ENCODE data around the gene CASD1.

CASD1 gene

GRCh38 chr7:94561841-94562514 is 52.4 kb downstream of the CASD1 start:
- H3K36me3 ChIP-seq (ENCODE audit: control insufficient read depth in 1 of 2, insufficient read depth in 2 of 2, low read length in 2 of 2), result no peaks in the 10 kb centered on the region
- no peak overlapping the region for H3K4me3 ChIP-seq (ENCODE audit: low read depth in 1 of 2, low read length in 2 of 2)
- H3K27ac ChIP-seq (ENCODE audit: low read length), result no peak overlapping the region
- no peaks in the 10 kb centered on the region for H3K27me3 ChIP-seq (ENCODE audit: low read depth, low read length)
- no peaks in the 10 kb centered on the region for H3K4me1 ChIP-seq (ENCODE audit: control insufficient read depth in 1 of 2, insufficient read depth in 2 of 2, low read length in 2 of 2)
- H3K9me3 ChIP-seq (ENCODE audit: control insufficient read depth in 1 of 2, low read length in 2 of 2), result no peaks in the 10 kb centered on the region

- H3K36me3 ChIP-seq (ENCODE audit: control insufficient read depth in 1 of 2, insufficient read depth in 2 of 2, low read length in 2 of 2), result no peaks in the 10 kb centered on the region
- H3K9me3 ChIP-seq (ENCODE audit: control insufficient read depth in 1 of 2, low read length in 2 of 2), result no peaks in the 10 kb centered on the region
- H3K4me3 ChIP-seq (ENCODE audit: low read depth in 1 of 2, low read length in 2 of 2), result no peak overlapping the region
- H3K27me3 ChIP-seq (ENCODE audit: low read depth, low read length), result no peaks in the 10 kb centered on the region
- no peaks in the 10 kb centered on the region for H3K4me1 ChIP-seq (ENCODE audit: control insufficient read depth in 1 of 2, insufficient read depth in 2 of 2, low read length in 2 of 2)
- no peak overlapping the region for H3K27ac ChIP-seq (ENCODE audit: low read length)
Measured at GRCh38 chr7:94562525-94562924, 52.9 kb downstream of the CASD1 start.

- Histone ChIP-seq H3K36me3 (ENCODE audit: control insufficient read depth in 1 of 2, insufficient read depth in 2 of 2, low read length in 2 of 2) (no peaks in the 10 kb centered on the region), H3K27me3 (ENCODE audit: low read depth, low read length) (no peaks in the 10 kb centered on the region)
Measured at GRCh38 chr7:94565247-94565894, 55.8 kb downstream of the CASD1 start.

GRCh38 chr7:94567396-94567795 is 57.8 kb downstream of the CASD1 start:
- Histone ChIP-seq H3K9me3 (ENCODE audit: control insufficient read depth in 1 of 2, low read length in 2 of 2) (peaks cover 0 to under 1% of the 10 kb centered on the region in 2 donors), H3K27me3 (ENCODE audit: low read depth, low read length) (no peaks in the 10 kb centered on the region), H3K36me3 (ENCODE audit: control insufficient read depth in 1 of 2, insufficient read depth in 2 of 2, low read length in 2 of 2) (no peaks in the 10 kb centered on the region), H3K4me3 (ENCODE audit: low read depth in 1 of 2, low read length in 2 of 2) (no peak overlapping the region), H3K27ac (ENCODE audit: low read length) (no peak overlapping the region), H3K4me1 (ENCODE audit: control insufficient read depth in 1 of 2, insufficient read depth in 2 of 2, low read length in 2 of 2) (no peaks in the 10 kb centered on the region)

More at GRCh38 chr7:94565247-94565894, 55.8 kb downstream of the CASD1 start:
- H3K9me3 ChIP-seq (ENCODE audit: control insufficient read depth in 1 of 2, low read length in 2 of 2), result no peaks in the 10 kb centered on the region
- no peak overlapping the region for H3K4me3 ChIP-seq (ENCODE audit: low read depth in 1 of 2, low read length in 2 of 2)
- H3K27ac ChIP-seq (ENCODE audit: low read length), result no peak overlapping the region
- no peaks in the 10 kb centered on the region for H3K4me1 ChIP-seq (ENCODE audit: control insufficient read depth in 1 of 2, insufficient read depth in 2 of 2, low read length in 2 of 2)

- H3K4me1 ChIP-seq (ENCODE audit: control insufficient read depth in 1 of 2, insufficient read depth in 2 of 2, low read length in 2 of 2), result no peaks in the 10 kb centered on the region
- no peak overlapping the region for H3K27ac ChIP-seq (ENCODE audit: low read length)
- peaks cover 0 to 26% of the 10 kb centered on the region in 2 donors for H3K9me3 ChIP-seq (ENCODE audit: control insufficient read depth in 1 of 2, low read length in 2 of 2)
- no peak overlapping the region for H3K4me3 ChIP-seq (ENCODE audit: low read depth in 1 of 2, low read length in 2 of 2)
- no peaks in the 10 kb centered on the region for H3K27me3 ChIP-seq (ENCODE audit: low read depth, low read length)
- peaks cover 0 to 19% of the 10 kb centered on the region in 2 donors for H3K36me3 ChIP-seq (ENCODE audit: control insufficient read depth in 1 of 2, insufficient read depth in 2 of 2, low read length in 2 of 2)
Measured at GRCh38 chr7:94571816-94572215, 62.2 kb downstream of the CASD1 start.

GRCh38 chr7:94575646-94576045 is 66.0 kb downstream of the CASD1 start:
- no peaks in the 10 kb centered on the region for H3K4me1 ChIP-seq (ENCODE audit: control insufficient read depth in 1 of 2, insufficient read depth in 2 of 2, low read length in 2 of 2)
- no peak overlapping the region for H3K4me3 ChIP-seq (ENCODE audit: low read depth in 1 of 2, low read length in 2 of 2)
- H3K36me3 ChIP-seq (ENCODE audit: control insufficient read depth in 1 of 2, insufficient read depth in 2 of 2, low read length in 2 of 2), result peaks cover 4 to 19% of the 10 kb centered on the region in 2 donors
- H3K27ac ChIP-seq (ENCODE audit: low read length), result no peak overlapping the region
- H3K9me3 ChIP-seq (ENCODE audit: control insufficient read depth in 1 of 2, low read length in 2 of 2), result peaks cover 0 to 26% of the 10 kb centered on the region in 2 donors
- no peaks in the 10 kb centered on the region for H3K27me3 ChIP-seq (ENCODE audit: low read depth, low read length)

- Histone ChIP-seq H3K4me3 (ENCODE audit: low read depth in 1 of 2, low read length in 2 of 2) (no peak overlapping the region), H3K36me3 (ENCODE audit: control insufficient read depth in 1 of 2, insufficient read depth in 2 of 2, low read length in 2 of 2) (peaks cover 4 to 19% of the 10 kb centered on the region in 2 donors)
Measured at GRCh38 chr7:94576316-94576715, 66.7 kb downstream of the CASD1 start.

GRCh38 chr7:94577357-94577756 is 67.7 kb downstream of the CASD1 start:
- H3K4me3 ChIP-seq (ENCODE audit: low read depth in 1 of 2, low read length in 2 of 2), result no peak overlapping the region
- H3K36me3 ChIP-seq (ENCODE audit: control insufficient read depth in 1 of 2, insufficient read depth in 2 of 2, low read length in 2 of 2), result peaks cover 4 to 19% of the 10 kb centered on the region in 2 donors
- H3K27ac ChIP-seq (ENCODE audit: low read length), result no peak overlapping the region
- H3K9me3 ChIP-seq (ENCODE audit: control insufficient read depth in 1 of 2, low read length in 2 of 2), result peaks cover 0 to 26% of the 10 kb centered on the region in 2 donors
- H3K27me3 ChIP-seq (ENCODE audit: low read depth, low read length), result no peaks in the 10 kb centered on the region
- H3K4me1 ChIP-seq (ENCODE audit: control insufficient read depth in 1 of 2, insufficient read depth in 2 of 2, low read length in 2 of 2), result no peaks in the 10 kb centered on the region

More at GRCh38 chr7:94576316-94576715, 66.7 kb downstream of the CASD1 start:
- Histone ChIP-seq H3K4me1 (ENCODE audit: control insufficient read depth in 1 of 2, insufficient read depth in 2 of 2, low read length in 2 of 2) (no peaks in the 10 kb centered on the region), H3K27ac (ENCODE audit: low read length) (no peak overlapping the region), H3K27me3 (ENCODE audit: low read depth, low read length) (no peaks in the 10 kb centered on the region), H3K9me3 (ENCODE audit: control insufficient read depth in 1 of 2, low read length in 2 of 2) (peaks cover 0 to 26% of the 10 kb centered on the region in 2 donors)

- H3K27me3 ChIP-seq (ENCODE audit: low read depth, low read length), result no peaks in the 10 kb centered on the region
- peaks cover 0 to 20% of the 10 kb centered on the region in 2 donors for H3K9me3 ChIP-seq (ENCODE audit: control insufficient read depth in 1 of 2, low read length in 2 of 2)
- H3K36me3 ChIP-seq (ENCODE audit: control insufficient read depth in 1 of 2, insufficient read depth in 2 of 2, low read length in 2 of 2), result peaks cover 4 to 19% of the 10 kb centered on the region in 2 donors
- H3K4me3 ChIP-seq (ENCODE audit: low read depth in 1 of 2, low read length in 2 of 2), result no peak overlapping the region
- H3K4me1 ChIP-seq (ENCODE audit: control insufficient read depth in 1 of 2, insufficient read depth in 2 of 2, low read length in 2 of 2), result no peaks in the 10 kb centered on the region
- no peak overlapping the region for H3K27ac ChIP-seq (ENCODE audit: low read length)
Measured at GRCh38 chr7:94578614-94579013, 69.0 kb downstream of the CASD1 start.

GRCh38 chr7:94579470-94579869 is 69.9 kb downstream of the CASD1 start:
- no peaks in the 10 kb centered on the region for H3K4me1 ChIP-seq (ENCODE audit: control insufficient read depth in 1 of 2, insufficient read depth in 2 of 2, low read length in 2 of 2)
- H3K27ac ChIP-seq (ENCODE audit: low read length), result no peak overlapping the region
- H3K36me3 ChIP-seq (ENCODE audit: control insufficient read depth in 1 of 2, insufficient read depth in 2 of 2, low read length in 2 of 2), result peaks cover 5 to 17% of the 10 kb centered on the region in 2 donors
- H3K4me3 ChIP-seq (ENCODE audit: low read depth in 1 of 2, low read length in 2 of 2), result no peak overlapping the region
- H3K27me3 ChIP-seq (ENCODE audit: low read depth, low read length), result no peaks in the 10 kb centered on the region
- H3K9me3 ChIP-seq (ENCODE audit: control insufficient read depth in 1 of 2, low read length in 2 of 2), result peaks cover 0 to 18% of the 10 kb centered on the region in 2 donors

GRCh38 chr7:94580601-94581000 is 71.0 kb downstream of the CASD1 start:
- H3K4me1 ChIP-seq (ENCODE audit: control insufficient read depth in 1 of 2, insufficient read depth in 2 of 2, low read length in 2 of 2), result no peaks in the 10 kb centered on the region
- H3K4me3 ChIP-seq (ENCODE audit: low read depth in 1 of 2, low read length in 2 of 2), result no peak overlapping the region
- H3K9me3 ChIP-seq (ENCODE audit: control insufficient read depth in 1 of 2, low read length in 2 of 2), result peaks cover 0 to 10% of the 10 kb centered on the region in 2 donors
- H3K27ac ChIP-seq (ENCODE audit: low read length), result no peak overlapping the region
- no peaks in the 10 kb centered on the region for H3K27me3 ChIP-seq (ENCODE audit: low read depth, low read length)
- peaks cover 8 to 11% of the 10 kb centered on the region in 2 donors for H3K36me3 ChIP-seq (ENCODE audit: control insufficient read depth in 1 of 2, insufficient read depth in 2 of 2, low read length in 2 of 2)
